Activated naive CD4-positive, alpha-beta T cell treated with anti-CD3 and anti-CD28 coated beads, Interleukin-2, amount 50 U/mL, for 24 hours (primary cell): ENCODE measurements around the gene FAM204A.

ENCODE experiments used
- H3K27ac Mint-ChIP-seq: one replicate; pipeline ENCODE4 v1.8.0; 2021; ENCODE audit warnings: mild to moderate bottlenecking, mixed read lengths
- H3K27me3 Mint-ChIP-seq: one replicate; pipeline ENCODE4 v1.8.0; 2021; ENCODE audit warnings: mixed read lengths
- H3K36me3 Mint-ChIP-seq: one replicate; pipeline ENCODE4 v1.8.0; 2021; ENCODE audit warnings: mixed read lengths
- H3K4me1 Mint-ChIP-seq: one replicate; pipeline ENCODE4 v1.8.0; 2021; ENCODE audit warnings: mixed read lengths
- H3K4me3 Mint-ChIP-seq: one replicate; pipeline ENCODE4 v1.8.0; 2021; ENCODE audit warnings: mild to moderate bottlenecking, mixed read lengths
- H3K9me3 Mint-ChIP-seq: one replicate; pipeline ENCODE4 v1.8.0; 2021; ENCODE audit warnings: mixed read lengths

FAM204A gene

DNA sequence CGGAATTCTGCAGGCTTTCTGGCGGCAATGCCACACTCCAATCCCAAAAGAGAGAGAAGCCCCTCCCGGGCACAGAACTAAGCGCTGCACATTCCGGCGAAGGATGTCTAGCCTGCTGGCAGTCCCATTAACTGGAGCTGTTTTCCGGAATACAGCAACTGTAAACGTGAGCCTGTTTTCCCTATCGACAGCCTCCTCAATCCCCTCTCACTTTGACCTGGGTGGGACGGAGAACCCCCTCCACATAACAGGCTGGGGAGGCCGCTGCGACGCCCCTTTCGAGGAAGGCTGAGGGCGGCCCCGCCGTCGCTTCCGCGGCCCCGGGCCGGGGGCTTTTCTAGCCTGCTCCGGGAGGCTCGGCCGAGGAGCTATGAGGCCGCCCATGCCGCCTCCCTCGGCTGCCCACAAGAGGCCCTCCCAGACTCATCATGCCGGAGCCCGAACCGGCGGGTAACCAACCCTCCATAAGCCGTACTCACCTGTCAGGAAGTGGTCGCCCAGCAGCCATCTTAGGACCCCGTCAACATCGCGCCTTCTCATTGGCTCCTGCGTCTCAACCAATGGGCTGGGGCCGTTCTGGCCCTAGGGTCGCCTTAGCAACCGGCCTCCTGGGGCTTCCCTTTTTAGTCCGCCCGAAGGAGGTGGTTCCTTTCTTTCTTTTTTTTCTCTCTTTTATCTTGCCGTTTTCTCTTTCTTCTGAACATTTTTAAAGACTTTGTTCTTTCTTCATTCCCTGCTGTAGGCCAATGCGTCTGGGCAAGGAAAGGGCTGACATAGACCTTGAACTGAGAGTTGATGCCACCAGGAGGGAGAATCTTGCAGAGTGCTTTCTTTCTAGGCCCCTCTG lies at the start of gene FAM204A:
FAM204A (minus strand) TSS at position 534 of the 847 bp plus-strand sequence. CDS start 5,909 bp downstream, outside the sequence.
- Mint-ChIP-seq H3K9me3 (no peaks in the 10 kb centered on the region), H3K4me3 (peak within 1 kb of the TSS; percentile 96), H3K36me3 (no peaks in the 10 kb centered on the region), H3K4me1 (peaks cover 56% of the 10 kb centered on the region), H3K27me3 (no peaks in the 10 kb centered on the region), H3K27ac (peak within 1 kb of the TSS; percentile 95)

DNA sequence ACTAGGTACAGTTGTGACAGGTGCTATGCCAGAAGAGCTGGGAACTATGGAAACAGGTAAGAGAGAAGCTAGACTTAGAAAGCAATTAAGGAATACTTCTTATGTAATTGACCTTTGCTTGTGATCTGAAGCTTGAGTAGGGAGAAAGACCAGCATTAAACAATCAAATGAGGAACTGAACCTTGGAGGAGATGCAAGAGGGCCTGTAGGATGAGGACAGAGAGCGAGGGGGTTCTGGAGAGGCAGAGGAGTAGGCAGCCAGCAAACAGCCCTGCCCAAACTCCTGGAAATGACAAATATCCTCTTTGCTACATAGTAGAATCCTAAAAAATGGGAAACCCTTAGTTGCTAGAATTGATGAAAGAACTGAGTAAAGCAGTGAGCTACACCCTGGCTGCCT lies 41.6 kb upstream of the FAM204A start:
- Mint-ChIP-seq H3K4me1 (no peaks in the 10 kb centered on the region), H3K27ac (no peak overlapping the region), H3K36me3 (no peaks in the 10 kb centered on the region), H3K4me3 (no peak overlapping the region), H3K27me3 (peaks cover 27% of the 10 kb centered on the region), H3K9me3 (no peaks in the 10 kb centered on the region)

DNA sequence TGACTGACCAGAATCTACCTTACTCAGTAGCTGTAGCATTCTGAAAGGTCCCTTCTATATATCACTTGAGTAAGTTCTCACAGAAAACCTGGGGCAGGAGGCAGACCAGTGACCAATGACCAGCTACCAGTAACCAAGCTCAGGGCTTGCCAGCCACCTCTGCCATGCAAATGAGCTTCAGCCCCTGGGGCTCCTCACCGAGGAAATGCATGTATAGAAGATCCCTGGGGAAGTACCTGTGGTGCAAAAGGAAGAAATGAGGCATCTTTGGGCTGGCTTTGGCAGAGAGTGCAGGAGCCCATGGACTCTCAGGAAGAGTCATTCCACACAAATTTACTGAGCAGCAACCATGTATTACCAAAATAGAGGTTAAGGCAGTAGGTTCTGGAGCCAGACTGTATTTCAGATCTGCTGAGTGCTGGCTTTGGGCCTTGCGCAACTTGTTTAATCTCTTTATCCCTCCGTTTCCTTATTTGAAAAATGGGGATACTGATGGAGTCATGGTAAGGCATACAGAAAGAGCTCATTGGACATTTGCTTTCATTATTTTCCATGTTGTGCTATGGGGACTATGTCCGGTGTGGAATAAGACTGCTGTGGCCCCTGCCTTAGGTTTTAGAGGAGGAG lies 41.1 kb upstream of the FAM204A start:
- Mint-ChIP-seq H3K4me3 (no peak overlapping the region), H3K36me3 (no peaks in the 10 kb centered on the region), H3K9me3 (no peaks in the 10 kb centered on the region), H3K4me1 (no peaks in the 10 kb centered on the region), H3K27ac (no peak overlapping the region), H3K27me3 (peaks cover 28% of the 10 kb centered on the region)

DNA sequence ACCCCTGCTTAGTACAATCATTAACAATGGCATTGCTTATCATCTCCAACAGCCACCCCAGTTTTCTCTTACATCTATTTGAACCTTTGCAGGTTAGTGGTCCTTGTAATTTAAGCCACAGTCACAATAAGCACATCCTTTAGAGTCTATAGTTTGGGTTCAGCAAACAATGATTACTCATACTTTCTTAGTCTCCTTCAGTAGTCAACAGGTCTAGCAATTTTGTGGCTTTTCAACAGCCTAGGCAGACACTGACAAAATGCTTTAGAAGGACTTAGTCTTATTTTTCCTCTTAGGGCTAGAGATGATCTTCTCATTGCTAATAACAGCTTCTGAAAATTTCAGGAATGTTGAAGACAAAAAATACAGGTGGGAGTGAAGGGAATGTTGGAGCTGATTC lies 32.3 kb upstream of the FAM204A start:
- Mint-ChIP-seq H3K4me1 (no peaks in the 10 kb centered on the region), H3K36me3 (no peaks in the 10 kb centered on the region), H3K27ac (no peak overlapping the region), H3K4me3 (no peak overlapping the region), H3K9me3 (no peaks in the 10 kb centered on the region), H3K27me3 (peaks cover 19% of the 10 kb centered on the region)

DNA sequence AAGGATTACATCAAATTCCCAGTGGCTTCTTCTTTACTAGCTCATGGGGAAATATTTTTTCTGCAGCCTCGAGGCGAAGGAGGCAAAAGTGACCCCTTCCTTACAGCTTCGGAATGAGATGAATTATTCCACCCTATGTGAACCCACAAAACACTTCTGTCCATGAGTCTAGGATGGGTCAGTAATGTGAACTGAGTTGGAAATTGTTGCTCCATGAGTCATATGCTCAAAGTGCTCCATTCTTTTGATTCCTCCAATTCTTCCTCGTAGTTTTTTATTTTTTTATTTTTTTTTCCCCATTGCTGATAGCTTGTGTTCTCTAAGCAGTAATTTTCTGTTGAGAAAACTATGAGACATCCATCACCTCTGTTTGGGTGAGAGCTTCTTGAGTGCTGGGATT lies 31.7 kb upstream of the FAM204A start:
- H3K9me3 Mint-ChIP-seq, result no peaks in the 10 kb centered on the region
- H3K4me3 Mint-ChIP-seq, result no peak overlapping the region
- H3K27me3 Mint-ChIP-seq, result peaks cover 19% of the 10 kb centered on the region
- H3K36me3 Mint-ChIP-seq, result no peaks in the 10 kb centered on the region
- no peak overlapping the region for H3K27ac Mint-ChIP-seq
- H3K4me1 Mint-ChIP-seq, result no peaks in the 10 kb centered on the region

DNA sequence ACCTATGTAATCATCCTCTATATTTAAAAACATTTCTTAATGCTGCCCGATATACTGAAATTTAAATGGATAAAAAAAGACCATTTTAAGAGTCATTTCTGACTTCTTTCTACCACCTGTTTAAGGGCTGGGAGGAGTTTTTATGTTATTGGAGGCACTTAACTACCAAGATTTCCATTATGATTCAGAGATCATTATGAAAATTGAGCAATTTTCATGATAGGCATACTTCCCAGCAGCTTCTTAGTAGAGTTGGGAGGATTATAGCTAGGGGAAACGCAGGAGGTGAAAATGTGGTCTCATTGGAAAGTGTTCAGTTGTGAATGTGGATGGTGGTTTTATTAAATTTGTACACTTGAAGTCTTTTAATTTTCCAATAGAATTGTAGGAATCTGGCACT lies 28.4 kb upstream of the FAM204A start:
- Mint-ChIP-seq H3K27ac (no peak overlapping the region), H3K9me3 (peaks cover 6% of the 10 kb centered on the region), H3K4me3 (no peak overlapping the region), H3K27me3 (peaks cover 24% of the 10 kb centered on the region), H3K36me3 (peaks cover 2% of the 10 kb centered on the region), H3K4me1 (no peaks in the 10 kb centered on the region)

DNA sequence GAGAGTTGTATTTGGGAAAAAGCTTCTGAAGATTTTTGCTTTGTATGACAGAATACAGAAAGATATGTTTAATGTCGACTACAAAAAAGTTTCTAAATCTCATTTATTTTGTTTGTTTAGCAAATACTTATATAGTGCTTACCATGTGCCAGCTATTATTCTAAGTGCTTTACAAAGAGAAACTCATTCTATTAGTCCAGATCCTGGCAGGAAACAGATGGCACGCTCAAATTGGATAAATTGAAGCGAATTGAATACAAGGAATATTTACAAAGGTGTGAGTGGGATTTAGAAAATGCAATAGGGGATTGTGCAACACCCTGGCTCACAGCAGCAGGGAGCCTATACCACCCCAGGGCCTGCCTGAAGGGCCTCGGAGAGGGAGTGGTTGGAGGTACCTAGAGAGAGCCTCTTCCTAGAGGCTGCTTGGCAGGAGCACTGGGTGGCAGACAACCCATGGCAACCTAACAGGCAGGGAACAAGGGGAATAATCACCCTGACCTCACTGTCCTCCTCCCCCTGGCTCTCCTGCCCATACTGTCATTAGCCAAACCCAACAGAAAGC lies 27.6 kb upstream of the FAM204A start:
- peaks cover 4% of the 10 kb centered on the region for H3K36me3 Mint-ChIP-seq
- H3K27me3 Mint-ChIP-seq, result peaks cover 30% of the 10 kb centered on the region
- no peak overlapping the region for H3K27ac Mint-ChIP-seq
- peaks cover 6% of the 10 kb centered on the region for H3K9me3 Mint-ChIP-seq
- no peaks in the 10 kb centered on the region for H3K4me1 Mint-ChIP-seq
- no peak overlapping the region for H3K4me3 Mint-ChIP-seq

DNA sequence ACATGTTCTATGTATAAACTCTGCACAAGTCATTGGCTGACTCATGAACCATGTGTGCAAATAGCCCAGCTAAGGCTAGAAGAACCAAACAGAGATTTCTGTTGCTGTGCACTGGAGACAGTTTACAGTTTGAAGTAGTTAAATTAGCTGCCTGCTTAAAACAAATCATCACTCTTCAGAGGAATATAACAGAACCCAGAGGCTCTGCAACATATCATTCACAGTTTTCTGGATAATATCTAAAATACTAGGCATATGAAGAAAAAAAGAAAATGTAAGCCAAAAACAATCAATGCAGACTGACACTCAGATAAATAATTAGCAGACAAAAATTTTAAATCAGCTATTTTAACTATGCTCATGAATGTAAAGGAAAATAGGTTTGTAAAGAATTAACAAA lies 23.6 kb upstream of the FAM204A start:
- H3K9me3 Mint-ChIP-seq, result peaks cover 10% of the 10 kb centered on the region
- H3K4me3 Mint-ChIP-seq, result no peak overlapping the region
- H3K27me3 Mint-ChIP-seq, result peaks cover 23% of the 10 kb centered on the region
- no peaks in the 10 kb centered on the region for H3K4me1 Mint-ChIP-seq
- no peak overlapping the region for H3K27ac Mint-ChIP-seq
- H3K36me3 Mint-ChIP-seq, result peaks cover 4% of the 10 kb centered on the region

DNA sequence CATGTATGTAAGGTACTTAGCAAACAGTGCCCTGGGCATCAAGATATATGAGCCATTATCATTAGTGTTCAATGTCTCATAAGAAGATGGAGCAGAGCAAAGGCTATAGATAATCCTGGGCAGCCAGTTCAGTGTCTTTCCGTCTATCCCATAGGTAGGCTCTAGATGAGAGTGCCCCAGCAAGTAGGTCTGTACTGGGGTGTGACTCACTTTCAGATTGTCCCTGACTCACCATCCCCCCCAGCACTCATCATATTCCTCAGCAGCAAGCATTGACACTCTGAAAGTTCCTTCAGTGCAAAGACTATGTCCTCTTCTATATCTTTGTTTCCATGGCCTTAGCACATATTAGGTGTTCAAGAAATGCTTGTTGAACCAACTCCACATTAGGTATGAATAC lies 20.0 kb upstream of the FAM204A start:
- Mint-ChIP-seq H3K4me1 (no peaks in the 10 kb centered on the region), H3K27ac (no peak overlapping the region), H3K27me3 (peaks cover 19% of the 10 kb centered on the region), H3K9me3 (peaks cover 10% of the 10 kb centered on the region), H3K4me3 (no peak overlapping the region), H3K36me3 (peaks cover 4% of the 10 kb centered on the region)

DNA sequence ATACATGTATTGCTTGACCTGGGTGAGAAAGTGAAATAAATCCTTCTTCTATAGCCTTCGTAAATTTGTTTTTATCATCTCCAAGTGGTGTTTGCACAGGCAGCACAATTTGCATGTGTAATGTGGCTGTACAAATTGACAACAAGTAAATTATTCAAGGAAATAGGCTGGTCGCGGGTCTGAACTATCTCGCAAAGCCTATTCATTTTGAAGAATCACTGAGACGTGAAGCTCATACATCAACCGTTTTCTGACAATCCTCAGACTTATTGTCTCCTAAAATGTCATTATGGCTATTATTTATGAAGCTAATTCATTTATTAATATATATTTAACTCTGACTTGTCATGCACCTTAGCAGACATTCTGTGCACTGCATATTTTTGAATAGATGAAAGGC lies 16.2 kb upstream of the FAM204A start:
- Mint-ChIP-seq H3K4me1 (no peaks in the 10 kb centered on the region), H3K36me3 (no peaks in the 10 kb centered on the region), H3K9me3 (no peaks in the 10 kb centered on the region), H3K27ac (no peak overlapping the region), H3K4me3 (no peak overlapping the region), H3K27me3 (peaks cover 14% of the 10 kb centered on the region)

DNA sequence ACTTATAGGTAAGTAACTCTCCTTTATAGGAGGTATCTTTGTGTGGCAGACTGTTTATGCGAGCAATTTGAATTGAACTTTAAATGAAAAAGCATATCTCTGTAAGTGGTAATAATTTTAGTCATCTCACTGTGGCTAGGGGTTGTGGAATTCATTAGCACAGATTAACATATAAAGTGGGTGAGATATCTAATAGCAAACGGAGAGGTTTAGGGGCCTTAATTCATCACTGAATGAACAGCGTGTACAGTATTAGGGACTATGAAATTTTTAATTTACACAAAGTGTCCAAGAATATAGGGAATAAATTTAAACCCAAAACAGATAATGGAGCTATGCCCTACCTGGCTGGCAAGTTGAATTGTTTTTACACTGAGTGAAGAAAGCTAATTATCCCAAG lies 15.7 kb upstream of the FAM204A start:
- H3K4me3 Mint-ChIP-seq, result no peak overlapping the region
- no peaks in the 10 kb centered on the region for H3K9me3 Mint-ChIP-seq
- no peaks in the 10 kb centered on the region for H3K36me3 Mint-ChIP-seq
- no peak overlapping the region for H3K27ac Mint-ChIP-seq
- peaks cover 16% of the 10 kb centered on the region for H3K27me3 Mint-ChIP-seq
- H3K4me1 Mint-ChIP-seq, result no peaks in the 10 kb centered on the region

DNA sequence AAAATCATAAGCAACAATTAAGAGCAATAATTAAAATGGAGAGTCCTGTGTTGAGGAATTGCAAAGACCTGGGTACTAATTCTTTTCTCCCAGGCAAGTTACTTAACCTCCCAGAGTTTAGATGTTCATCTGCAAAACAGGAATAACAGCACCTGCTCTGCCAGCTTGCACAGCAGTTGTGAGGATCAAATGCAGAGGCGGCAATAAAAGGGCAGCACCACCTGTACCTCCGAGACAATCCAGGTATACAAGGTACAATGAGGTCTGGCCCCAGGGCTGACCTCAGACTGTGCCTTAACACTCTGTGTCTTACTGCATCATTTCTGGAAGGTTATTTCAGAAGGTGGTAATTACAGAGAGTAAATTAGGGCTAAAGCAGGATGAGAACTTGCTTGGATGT lies 14.5 kb upstream of the FAM204A start:
- Mint-ChIP-seq H3K27me3 (peaks cover 19% of the 10 kb centered on the region), H3K27ac (no peak overlapping the region), H3K4me1 (no peaks in the 10 kb centered on the region), H3K36me3 (no peaks in the 10 kb centered on the region), H3K4me3 (no peak overlapping the region), H3K9me3 (no peaks in the 10 kb centered on the region)

DNA sequence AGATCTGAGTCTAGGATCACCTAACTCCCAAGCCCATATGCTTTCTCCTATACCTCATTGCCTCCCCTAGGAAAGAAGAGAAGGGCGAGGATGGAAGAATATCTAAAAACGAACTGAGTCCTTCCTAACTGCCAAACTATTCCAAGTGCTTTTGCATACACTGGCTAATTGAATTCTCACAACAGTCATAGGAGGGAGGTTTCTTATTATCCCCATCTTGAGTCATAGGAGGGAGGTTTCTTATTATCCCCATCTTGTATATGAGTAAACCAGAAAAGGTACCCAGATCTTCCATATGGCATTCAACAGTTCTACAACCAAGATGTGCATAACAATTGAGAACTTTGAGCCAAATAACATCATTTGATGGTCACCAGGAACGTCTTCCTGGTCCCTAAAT lies 13.1 kb upstream of the FAM204A start:
- Mint-ChIP-seq H3K9me3 (no peaks in the 10 kb centered on the region), H3K36me3 (no peaks in the 10 kb centered on the region), H3K4me3 (no peak overlapping the region), H3K27ac (no peak overlapping the region), H3K4me1 (no peaks in the 10 kb centered on the region), H3K27me3 (peaks cover 19% of the 10 kb centered on the region)

DNA sequence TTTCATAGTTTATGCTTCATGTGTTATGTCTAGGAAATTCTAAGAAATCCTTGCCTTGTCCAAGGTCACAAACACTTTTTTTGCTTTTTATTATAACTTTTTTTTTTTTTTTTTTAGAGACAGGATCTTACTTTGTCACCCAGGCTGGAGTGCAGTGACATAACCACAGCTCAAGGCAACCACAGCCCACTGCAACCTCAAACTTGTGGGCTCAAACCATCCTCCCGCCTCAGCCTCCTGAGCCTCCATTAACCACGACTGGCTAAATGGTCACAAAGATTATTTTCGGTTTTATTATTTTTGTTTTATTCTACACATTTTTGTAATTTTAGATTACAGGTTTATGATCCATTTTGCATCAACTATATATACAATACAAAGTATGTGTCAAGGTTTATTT lies 7.1 kb upstream of the FAM204A start:
- H3K27me3 Mint-ChIP-seq, result peaks cover 8% of the 10 kb centered on the region
- H3K27ac Mint-ChIP-seq, result no peak overlapping the region
- no peak overlapping the region for H3K4me3 Mint-ChIP-seq
- no peaks in the 10 kb centered on the region for H3K4me1 Mint-ChIP-seq
- H3K36me3 Mint-ChIP-seq, result no peaks in the 10 kb centered on the region
- no peaks in the 10 kb centered on the region for H3K9me3 Mint-ChIP-seq

DNA sequence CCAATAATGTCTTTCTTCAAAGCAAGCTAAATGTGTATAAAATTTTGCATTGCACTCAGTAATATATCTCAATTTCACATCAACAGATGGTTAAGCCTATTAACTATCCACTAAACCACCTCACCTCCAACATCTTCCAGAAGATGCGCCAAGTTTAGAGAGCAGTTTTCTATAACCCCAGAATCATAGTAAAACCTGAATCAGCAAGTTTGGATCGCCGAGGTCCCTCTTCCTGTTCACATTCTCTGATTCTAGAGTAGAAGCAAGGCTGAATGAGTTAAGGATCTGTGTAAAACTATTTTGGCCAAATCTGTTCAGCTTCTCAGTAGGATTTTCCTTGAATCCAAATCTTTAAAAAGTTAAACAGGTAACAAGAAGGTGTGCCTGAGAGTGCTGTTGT lies 1.4 kb upstream of the FAM204A start:
- Mint-ChIP-seq H3K4me3 (no peak overlapping the region), H3K9me3 (no peaks in the 10 kb centered on the region), H3K4me1 (peaks cover 41% of the 10 kb centered on the region)

DNA sequence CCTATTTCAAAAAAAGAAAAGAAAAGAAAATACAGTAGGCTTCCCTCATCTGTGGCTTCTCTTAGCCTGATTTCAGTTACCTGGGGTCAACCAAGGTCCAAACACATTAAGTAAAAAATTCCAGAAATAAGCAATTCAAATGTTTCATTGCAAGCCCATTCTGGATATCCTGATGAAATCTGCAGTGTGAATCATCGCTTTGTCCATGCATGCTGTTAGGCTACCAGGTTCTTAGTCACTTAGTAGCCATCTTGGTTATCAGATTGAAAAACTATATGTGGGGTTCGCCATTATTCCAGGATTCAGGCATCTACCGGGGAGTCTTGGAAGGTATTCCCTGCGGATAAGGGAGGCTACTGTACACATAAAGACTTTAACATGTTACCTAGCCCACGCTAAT lies 991 bp upstream of the FAM204A start:
- Mint-ChIP-seq H3K9me3 (no peaks in the 10 kb centered on the region), H3K4me3 (peak overlapping the region; percentile 96), H3K4me1 (peaks cover 45% of the 10 kb centered on the region), H3K27me3 (no peaks in the 10 kb centered on the region), H3K36me3 (no peaks in the 10 kb centered on the region), H3K27ac (no peak overlapping the region)

More for the DNA sequence above, 1.4 kb upstream of the FAM204A start:
- H3K27me3 Mint-ChIP-seq, result no peaks in the 10 kb centered on the region
- H3K36me3 Mint-ChIP-seq, result no peaks in the 10 kb centered on the region
- no peak overlapping the region for H3K27ac Mint-ChIP-seq
